ENCODE measurements around the gene PTPRC.

GRCh38 chr1:198610362-198610761 lies 28.5 kb upstream of the PTPRC start:
- TF ChIP-seq CTCF (conservative IDR thresholded peaks at IDR 0.05; ENCODE audit: low read depth, low read length) (no peak), EZH2 (IDR thresholded peaks at IDR 0.05; ENCODE audit: low read length, unreplicated experiment) (no peak), EZH2phosphoT487 (IDR thresholded peaks at IDR 0.05; ENCODE audit: borderline replicate concordance, low read length) (no peak)
